VCaP (cell line): ENCODE data around the gene DHRS7B.

ENCODE experiments used
- H3K27ac ChIP-seq: fragments of 450-650 bp; 2 replicates; pipeline ENCODE4 v1.5.1; 2017
- TF ChIP-seq, protein P1 (sequence below): fragments of 450-650 bp; conservative IDR thresholded peaks from 2 replicates; pipeline ENCODE4 v1.5.1; 2017; ENCODE audit warnings: mild to moderate bottlenecking, moderate library complexity

DHRS7B gene

GRCh38 chr17:21089145-21089544, 37.6 kb upstream of the DHRS7B start:
- no peak overlapping the region for H3K27ac ChIP-seq
- TF ChIP-seq, protein P1, sequence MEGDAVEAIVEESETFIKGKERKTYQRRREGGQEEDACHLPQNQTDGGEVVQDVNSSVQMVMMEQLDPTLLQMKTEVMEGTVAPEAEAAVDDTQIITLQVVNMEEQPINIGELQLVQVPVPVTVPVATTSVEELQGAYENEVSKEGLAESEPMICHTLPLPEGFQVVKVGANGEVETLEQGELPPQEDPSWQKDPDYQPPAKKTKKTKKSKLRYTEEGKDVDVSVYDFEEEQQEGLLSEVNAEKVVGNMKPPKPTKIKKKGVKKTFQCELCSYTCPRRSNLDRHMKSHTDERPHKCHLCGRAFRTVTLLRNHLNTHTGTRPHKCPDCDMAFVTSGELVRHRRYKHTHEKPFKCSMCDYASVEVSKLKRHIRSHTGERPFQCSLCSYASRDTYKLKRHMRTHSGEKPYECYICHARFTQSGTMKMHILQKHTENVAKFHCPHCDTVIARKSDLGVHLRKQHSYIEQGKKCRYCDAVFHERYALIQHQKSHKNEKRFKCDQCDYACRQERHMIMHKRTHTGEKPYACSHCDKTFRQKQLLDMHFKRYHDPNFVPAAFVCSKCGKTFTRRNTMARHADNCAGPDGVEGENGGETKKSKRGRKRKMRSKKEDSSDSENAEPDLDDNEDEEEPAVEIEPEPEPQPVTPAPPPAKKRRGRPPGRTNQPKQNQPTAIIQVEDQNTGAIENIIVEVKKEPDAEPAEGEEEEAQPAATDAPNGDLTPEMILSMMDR: no peak

- TF ChIP-seq, protein P1: no peak
- H3K27ac ChIP-seq: no peak overlapping the region
These were observed 36.5 kb upstream of the DHRS7B start for GRCh38 chr17:21089933-21090901.

- H3K27ac ChIP-seq: no peak overlapping the region
- TF ChIP-seq, protein P1: no peak
These were observed 35.7 kb upstream of the DHRS7B start for GRCh38 chr17:21090902-21091618.

GRCh38 chr17:21094298-21094704, 32.5 kb upstream of the DHRS7B start:
- TF ChIP-seq, protein P1: no peak
- H3K27ac ChIP-seq: no peak overlapping the region

DNA sequence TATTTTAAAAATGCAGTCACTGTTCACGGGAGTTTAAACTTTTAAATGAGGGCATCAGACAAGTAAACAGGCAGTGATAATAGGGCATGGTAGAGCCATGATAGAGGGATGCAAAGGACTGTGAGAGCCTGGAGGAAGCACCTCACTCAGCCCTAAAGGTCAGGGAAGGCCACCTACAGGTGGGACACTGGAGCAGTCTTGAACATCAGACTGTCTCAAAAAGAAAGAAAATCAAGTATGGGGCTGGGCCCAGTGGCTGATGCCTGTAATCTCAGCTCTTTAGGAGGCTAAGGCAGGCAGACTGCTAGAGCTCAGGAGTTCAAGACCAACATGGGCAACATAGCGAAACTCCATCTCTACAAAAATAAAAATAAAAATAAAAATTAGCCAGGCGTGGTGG, 31.0 kb upstream of the DHRS7B start:
- H3K27ac ChIP-seq: no peak overlapping the region
- TF ChIP-seq, protein P1: no peak

- no peak overlapping the region for H3K27ac ChIP-seq
- TF ChIP-seq, protein P1: no peak
These were observed 29.9 kb upstream of the DHRS7B start for GRCh38 chr17:21096874-21097273.
